Stimulated activated CD8-positive, alpha-beta memory T cell treated with anti-CD3 and anti-CD28 coated beads, Interleukin-12 subunit alpha, Interleukin-12 subunit beta, amount 100 ng/mL, for 24 hours (primary cell): ENCODE results near the gene SCYGR1.
"Not testable (repeated sequence)": the region's sequence is repeated elsewhere in the genome, so short reads cannot be mapped to it uniquely, and the experiment has no call there.

Source experiments
- DNase-seq: peaks from one replicate; pipeline ENCODE4 v3.0.0-alpha.2; 2020; ENCODE audit errors: extremely low read depth

SCYGR1 gene

DNA sequence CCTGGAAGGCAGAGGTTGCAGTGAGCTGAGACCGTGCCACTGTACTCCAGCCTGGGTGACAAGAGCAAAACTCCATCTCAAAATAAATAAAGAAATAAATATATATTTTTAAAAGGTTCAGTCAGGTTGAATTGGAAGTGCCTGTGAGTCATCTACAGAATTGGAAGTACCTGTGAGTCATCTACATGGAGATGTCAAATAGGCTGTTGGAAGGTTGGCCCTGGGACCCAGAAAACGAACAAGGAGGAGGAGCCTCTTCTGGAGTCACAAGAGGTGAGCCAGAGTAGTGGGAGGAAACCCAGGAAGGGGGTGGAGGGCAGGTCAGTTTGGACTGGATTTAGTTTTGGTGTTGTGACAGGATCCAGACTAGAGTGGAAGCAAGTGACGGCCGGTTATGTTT, 15.2 kb upstream of the SCYGR1 start:
- DNase-seq = no peak

DNA sequence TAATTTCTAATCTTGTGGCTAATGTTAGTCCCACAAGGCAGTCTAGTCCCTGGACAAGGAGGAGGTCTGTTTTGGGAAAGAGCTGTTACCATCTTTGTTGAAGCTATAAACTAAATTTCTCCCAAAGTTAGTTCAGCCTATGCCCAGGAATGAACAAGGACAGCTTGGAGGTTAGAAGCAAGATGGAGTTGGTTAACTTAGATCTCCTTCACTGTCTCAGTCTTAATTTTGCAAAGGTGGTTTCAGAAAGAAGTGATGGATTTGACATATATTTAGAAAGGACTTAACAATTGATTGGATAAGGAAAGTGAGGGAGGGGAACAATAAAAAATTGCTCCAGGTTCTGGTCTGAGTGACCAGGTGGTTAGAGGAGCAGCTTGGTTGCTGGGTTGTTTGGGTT, 14.6 kb upstream of the SCYGR1 start:
- DNase-seq = no peak

DNA sequence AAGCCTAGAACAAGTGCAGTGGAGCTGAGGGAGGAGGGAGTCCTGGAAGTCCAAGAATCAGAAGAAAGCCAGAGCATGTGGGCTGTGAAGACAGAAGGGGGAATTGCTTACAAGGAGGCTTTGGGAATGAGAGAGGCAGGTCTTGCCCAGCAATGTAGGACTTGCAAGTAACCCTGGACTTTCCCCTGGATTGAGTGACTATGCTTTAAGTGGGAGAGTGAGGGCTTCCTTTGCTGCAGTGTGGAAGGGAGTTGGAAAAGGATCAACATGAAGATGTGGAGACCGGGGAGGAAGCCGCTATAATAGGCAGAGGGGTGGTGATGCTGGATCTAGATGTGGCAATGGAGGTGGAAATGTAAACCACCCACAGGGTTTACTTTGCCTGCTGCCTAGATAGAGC, 13.8 kb upstream of the SCYGR1 start:
- no peak for DNase-seq

DNA sequence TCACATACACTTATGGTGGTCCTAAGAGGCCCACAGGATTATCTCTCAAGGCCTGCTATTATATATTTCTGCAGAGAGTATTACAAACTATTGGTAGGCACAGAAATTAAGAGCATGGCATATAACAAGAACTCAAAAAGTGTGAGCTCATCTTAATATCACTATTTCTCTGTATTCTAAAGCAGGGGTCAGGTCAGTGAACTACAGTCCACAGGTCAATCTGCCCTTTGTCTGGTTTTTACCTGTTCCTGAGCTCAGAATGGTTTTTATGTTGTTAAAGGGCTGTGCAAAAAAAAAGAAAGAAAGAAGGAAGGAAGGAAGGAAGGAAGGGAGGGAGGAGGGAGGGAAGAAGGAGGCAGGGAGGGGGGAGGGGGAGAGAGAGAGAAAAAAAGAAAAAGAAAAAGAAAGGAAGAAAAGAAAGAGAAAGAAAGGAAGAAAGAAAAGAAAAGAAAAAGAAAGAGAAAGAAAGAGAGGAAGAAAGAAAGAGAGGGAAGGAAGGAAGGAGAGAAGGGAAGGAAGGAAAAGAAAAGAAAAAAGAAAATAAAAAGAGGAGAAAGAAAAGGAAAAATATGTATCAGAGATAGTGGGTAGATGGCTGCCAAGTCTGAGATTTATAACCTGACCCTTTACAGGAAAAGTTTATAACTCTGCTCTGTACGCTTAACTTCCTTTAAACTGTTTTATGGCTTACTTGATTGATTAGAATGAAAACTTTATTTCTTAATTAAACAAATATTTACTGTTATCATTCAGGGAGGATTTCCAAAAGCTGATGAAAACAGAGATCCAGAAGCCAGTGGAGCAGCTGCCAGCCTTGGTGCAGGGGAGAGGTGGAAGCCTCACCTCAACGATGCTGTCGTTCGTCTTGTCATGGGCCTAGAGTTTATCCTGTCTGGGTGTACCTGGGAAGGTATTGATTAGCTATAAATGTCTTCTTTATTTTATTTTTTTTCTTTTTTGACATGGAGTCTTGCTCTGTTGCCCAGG, 11.2 kb upstream of the SCYGR1 start:
- DNase-seq = no peak

DNA sequence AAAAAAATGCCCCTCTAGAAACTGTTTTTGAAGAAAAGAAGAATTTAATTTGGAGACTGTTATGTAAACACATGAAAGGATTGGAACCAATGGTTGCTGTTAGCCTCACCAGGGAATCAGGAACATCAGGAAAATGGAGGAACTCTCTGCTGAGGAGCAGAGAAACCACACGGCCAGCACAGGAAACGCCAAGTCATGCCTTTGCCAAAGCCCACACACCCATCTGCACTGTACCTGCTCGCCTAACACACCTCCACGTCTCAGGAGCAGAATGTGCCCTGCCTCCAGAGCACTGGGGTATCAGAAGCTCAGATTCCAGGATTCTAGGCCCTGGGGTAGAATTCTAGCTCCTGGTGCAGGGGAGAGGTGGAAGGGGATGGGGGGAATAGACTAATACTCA, 9.8 kb upstream of the SCYGR1 start:
- no peak for DNase-seq

DNA sequence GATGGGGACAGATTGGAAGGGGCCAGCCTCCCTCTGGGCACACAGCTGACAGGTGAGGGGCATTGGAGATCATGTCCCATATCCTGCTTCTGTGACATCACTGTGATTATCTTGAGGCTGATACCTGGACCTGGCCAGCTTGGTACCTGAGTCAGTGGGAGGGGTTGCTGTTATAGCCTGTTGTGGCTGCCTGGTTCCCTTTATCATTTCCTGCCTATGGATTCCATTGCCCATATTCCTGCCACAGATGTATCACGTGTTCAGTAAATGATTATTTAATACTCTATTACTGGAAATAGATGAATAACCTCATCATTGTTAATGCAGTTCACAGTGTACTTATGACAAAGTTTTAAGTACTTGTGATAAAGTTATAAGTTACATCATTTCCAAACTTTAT, 7.8 kb upstream of the SCYGR1 start:
- no peak for DNase-seq

DNA sequence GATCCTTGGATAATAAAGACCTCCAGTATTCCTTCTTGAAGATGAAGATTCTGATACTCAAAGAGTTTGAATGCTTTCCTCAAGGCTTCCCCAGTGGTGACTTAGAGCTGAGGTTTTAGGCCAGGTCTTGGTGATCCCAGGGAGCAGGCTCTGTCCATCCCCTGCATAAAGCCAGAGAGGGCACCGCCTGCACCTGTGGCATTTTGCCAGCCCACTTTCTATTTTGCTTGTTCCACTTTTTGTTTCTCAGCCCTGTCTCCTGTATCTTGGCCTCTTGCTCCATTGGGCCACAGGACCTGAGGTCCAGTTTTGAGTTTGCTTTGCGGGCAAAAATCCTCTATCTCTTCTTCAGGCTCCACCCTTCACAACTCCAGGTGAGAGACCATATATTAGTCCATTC, 6.7 kb upstream of the SCYGR1 start:
- no peak for DNase-seq

DNA sequence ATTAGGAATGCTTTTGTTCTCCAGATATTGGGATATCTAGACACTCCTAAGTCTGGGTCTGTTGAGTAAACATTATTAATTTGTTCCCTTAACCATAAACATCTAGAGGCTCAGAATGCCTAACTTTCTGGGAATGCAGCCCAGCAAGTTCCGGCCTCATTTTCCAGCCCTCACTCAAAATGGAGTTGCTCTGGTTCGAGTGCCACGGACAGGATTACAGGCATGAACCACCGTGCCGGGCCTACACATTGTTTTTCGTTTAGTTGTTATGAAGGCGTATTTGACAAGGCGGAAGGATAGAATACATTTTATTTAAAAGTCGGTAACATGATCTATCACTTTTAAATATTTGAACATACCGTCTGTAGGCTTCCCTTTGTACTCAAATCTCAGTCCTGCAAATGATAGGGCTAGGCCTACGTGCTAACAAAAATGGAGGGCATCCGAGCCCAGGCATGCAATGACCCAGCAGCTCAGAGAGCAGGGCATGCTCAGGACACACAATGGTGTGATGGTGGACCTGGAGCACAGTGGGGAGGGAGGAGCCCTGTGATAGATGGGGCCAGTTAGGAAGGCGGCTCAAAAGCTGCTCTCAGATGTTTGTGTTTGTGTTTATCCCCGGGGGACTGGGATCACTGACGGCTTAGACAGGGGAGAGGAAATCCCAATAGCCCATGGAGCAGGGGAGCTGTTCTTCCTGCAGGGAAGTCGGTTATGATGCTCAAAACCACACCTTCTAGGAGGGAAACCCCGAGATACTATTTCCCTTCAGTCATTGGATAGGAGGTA, 2.9 kb upstream of the SCYGR1 start:
- DNase-seq = no peak

DNA sequence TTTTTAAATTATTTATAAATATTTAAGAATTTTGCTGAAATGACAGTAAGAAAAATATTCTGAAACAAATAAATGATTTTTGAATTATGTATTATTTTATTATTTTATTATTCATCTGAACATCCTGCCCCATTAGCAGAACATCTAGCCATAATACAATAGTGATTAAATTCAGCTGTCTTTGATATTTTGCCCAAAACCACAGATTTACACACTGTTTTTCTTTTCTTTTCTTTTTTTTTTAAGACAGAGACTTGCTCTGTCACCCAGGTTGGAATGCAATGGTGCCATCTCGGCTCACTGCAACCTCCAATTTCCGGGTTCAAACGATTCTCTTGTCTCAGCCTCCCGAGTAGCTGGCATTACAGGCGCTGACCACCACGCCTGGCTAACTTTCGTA, 1.9 kb upstream of the SCYGR1 start:
- DNase-seq = no peak

DNA sequence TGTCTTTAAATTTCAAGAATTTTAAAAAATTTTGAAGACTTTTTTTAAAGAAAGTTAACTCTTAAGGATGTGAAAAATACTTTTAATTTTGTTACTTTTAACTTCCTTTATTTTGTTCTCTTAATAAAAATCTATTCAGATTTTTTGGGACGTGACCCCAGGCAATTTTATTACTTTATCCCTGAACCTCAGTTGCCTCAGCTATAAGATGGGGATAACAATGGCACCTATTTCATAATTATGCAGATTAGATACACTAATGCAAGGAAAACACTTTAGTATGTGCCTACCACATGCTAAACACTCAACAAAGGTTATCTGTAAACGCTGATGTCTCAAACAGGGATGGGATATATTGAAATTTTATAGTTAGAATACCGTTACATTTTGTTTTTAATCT, 1.5 kb upstream of the SCYGR1 start:
- no peak for DNase-seq

DNA sequence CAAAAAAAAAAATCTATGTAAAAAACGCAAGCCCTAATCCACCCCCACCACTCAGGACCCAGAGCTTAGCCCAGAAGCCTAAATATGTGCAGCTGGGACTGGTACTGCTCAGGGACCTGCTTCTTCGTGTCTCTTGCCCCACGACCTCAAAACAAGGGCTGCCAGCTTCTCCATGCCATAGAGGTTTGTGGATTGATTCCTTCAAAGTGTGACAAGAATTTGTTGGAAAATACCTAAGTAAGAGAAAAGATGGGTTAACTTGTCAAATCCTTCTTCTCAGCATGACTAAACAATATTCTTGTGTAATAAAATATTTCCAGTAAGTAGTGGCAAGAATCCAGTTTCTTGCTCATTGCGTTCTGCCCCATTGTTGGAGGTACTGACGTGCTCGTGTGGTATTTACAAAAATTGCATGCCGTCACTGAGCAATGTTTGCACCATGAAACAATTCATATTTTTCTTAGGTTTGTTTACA, 825 bp upstream of the SCYGR1 start:
- DNase-seq = no peak

DNA sequence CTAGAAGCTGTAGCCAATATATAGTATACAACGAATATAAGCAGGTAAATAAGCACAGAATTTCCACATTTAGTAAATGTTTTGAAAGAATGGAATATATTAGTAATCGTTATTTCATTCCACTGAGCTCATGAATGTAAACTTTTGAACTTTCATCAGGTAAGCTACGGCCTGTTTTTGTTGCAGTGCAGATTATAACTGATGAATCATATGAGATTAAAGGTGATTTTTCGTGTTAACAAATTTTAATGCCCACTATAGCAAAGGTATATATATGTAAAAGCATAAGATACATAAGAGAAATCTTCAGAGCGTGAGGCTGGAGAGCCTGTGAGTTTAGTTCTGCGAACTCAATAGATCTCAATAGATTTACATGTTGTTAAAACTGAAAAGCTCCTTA, 1.1 kb downstream of the SCYGR1 start:
- no peak for DNase-seq

DNA sequence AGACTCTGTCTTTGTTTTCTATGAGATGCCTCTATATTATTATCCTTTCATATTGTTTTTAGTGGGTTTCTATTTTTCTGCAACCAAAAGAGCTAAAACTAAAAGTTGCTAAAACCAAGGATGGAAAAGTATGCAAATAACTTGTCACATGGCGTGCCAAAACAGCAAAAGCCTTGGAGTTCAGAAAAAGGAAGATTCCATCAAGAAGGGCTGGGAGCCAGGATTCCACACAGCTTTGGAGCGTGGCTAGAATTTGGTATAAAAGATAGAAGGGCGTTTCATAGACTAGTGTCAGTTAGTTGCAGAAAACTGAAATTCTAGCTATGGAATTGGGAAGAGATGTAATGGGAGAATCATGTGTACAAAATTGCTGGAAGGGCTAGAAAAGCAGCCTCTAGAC, 4.1 kb downstream of the SCYGR1 start:
- DNase-seq = no peak

DNA sequence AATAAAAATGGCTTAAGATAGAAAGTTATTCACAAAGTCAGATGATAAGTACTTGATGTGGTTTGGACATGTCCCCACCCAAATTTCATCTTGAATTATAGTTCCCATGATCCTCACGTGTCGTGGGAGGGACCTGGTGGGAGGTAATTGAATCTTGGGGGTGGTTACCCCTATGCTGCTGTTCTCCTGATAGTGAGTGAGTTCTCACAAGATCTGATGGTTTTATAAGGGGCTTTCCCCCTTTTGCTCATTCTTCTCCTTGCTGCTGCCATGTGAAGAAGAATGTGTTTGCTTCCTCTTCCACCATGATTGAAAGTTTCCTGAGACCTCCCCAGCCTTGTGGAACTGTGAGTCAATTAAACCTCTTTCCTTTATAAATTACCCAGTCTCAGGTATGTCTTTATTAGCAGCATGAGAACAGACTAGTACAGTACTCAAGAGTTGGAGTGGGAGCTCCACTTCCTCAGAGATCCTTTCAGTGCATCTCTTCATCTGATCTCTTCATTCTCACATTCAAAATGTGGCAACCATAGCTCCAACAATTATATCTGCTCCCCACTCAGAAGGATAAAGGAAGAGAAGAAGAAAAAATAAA, 5.4 kb downstream of the SCYGR1 start:
- DNase-seq = not testable (repeated sequence)

DNA sequence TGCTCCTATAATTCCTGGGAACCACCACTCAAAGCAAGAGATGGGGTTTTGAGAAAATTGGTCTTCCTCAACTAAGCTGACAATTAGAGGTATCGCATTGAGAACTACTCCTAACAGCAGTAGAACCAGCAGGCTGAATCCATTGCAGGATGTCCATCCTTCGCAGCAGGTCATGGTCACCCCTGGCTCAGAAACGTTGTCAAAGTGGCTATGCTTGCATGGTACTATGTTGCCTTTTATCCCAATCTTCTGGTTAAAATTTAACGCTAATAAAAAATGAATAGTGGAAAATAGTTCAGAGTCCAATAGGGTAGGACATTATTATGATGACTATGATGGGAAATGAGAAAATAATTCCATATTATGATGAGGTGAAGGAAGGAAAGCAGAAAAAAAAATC, 8.7 kb downstream of the SCYGR1 start, which contains the start of gene TM4SF20:
TM4SF20 (minus strand) TSS at position 212 of the 400 bp plus-strand sequence; CDS start at position 174, 38 bp downstream.
- no peak for DNase-seq

DNA sequence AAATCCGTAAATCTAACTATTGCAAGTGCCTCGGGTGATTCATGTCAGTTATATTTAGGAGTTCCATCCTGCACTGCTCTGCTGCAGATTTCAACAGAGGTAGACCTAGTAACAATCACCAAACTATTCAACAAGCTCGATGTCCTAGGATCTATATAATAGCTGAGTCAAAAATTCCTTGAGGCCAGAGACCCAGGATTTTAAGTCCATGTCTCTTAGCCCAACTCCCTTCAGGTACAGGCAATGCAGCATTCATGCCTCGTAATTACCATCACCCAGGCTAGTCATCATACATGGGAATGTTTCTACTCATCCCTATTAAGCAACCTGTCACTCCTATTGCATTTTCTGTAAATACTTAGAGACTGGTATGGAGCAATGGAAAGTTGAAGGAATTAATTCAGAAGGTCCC, 9.4 kb downstream of the SCYGR1 start:
- no peak for DNase-seq

DNA sequence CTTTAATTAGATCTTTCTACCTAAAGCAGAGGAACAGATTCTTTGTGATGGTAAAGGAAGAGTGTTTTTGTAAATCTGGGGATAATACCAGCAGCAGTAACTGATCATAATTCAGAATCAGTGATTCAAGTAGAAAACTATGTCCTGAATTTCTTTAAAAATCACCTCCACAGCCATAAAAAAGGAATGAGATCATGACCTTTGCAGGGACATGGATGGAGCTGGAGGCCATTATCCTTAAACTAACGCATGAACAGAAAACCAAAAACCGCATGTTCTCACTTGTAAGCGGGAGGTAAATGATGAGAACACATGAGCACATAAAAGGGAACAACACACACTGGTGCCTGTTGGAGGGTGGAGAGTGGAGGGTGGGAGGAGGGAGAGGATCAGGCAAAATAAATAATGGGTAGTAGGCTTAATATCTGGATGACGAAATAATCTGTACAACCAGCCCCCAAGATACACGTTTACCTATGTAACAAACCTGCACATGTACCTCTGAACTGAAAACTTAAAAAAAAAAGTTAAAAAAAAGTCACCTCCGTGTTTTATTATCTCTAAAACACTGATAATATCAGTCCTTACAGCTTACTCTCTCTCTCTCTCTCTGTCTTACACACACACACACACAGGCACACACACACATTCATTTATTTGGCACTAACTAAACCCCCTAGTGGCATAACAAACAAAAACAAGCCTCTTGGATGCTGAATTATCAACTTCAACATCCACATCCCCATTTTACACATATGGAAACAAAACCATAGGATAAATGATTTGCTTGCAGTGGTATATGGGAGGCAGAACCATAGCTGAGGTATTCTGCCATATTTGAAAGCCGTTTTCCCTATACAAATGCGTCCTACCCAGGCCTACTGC, 10.0 kb downstream of the SCYGR1 start:
- no peak for DNase-seq

DNA sequence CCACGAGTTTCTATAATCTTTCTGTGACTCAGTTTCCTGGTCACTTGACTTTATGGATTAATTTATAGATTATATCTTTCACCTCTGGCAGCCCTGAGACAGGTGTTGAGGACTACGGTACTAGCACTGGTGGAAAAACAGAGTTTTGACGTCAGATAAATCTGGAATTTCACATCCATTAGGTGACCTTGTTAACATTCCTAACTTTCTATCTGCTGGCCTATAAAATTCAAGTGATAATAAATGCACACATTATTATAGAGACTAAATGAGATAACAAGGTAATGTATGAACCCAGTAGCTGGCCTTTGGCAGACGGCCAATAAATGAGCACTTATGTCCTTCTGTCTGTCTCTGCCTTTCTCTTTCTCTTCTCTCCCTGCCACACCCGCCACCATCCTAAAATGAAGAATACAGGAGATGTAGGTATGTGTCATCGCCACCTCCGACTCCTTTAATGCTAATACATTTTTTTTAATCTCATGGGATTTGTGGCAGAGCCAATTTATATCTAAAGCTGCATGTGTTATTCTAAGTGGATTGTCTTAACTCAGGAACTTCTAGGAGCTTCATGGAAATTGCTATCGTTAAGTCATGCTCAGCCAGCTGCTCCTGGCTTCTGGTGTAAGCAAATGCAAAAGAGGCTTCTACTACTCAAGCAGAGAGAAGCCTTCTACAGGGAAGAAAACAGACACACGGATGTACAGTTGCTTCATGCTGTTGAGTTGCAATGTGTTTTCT, 10.9 kb downstream of the SCYGR1 start:
- DNase-seq = no peak

DNA sequence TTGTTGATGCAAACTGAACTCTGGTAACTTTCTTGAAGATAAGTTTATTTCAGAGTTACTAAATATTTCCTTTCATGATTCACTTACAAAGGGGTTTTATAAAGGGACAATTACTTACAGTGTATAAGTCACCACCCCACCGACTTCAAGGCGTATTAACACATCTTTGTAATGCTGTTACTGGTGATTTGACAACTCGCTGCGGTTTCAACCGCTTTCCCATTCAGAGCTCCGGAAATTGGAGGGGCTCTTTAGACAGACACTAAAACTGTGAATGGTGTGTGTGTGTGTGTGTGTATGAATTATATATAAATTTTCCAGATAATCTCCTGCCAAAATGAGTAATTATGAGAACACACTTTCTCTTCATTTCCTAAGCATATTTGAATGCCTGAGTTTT, 13.6 kb downstream of the SCYGR1 start:
- DNase-seq = no peak

DNA sequence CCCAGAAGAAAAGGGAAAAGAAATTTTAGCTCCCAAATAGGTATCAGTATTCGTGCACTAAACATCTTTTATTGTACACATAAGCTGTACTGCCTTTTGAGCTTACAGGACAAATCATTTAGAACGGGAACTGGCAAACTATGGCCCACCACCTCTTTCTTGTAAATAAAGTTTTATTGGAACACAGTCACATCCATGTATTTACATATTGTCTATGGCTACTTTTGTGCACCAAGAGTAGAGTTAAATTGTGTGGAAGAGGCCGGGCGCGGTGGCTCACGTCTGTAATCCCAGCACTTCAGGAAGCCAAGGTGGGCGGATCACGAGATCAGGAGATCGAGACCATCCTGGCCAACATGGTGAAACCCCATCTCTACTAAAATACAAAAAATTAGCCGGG, 14.4 kb downstream of the SCYGR1 start:
- DNase-seq = no peak
